ENCODE measurements around the gene CSF2. TPM values are rescaled to one million over a fixed set of nuclear protein-coding genes. Genes with fewer than 3 reads are reported as not detected.
"Not testable (repeated sequence)": the region's sequence is repeated elsewhere in the genome, so short reads cannot be mapped to it uniquely, and the experiment has no call there.

CSF2 gene
- polyA plus RNA-seq, 1 donor, result not detected

DNA sequence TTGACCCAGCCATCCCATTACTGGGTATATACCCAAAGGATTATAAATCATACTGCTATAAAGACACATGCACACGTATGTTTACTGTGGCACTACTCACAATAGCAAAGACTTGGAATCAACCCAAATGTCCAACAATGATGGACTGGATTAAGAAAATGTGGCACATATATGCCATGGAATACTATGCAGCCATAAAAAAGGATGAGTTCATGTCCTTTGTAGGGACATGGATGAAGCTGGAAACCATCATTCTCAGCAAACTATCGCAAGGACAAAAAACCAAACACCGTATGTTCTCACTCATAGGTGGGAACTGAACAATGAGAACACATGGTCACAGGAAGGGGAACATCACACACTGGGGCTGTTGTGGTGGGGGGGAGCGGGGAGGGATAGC, 35.4 kb downstream of the CSF2 start:
- DNase-seq (ENCODE audit: low read depth), result not testable (repeated sequence)

DNA sequence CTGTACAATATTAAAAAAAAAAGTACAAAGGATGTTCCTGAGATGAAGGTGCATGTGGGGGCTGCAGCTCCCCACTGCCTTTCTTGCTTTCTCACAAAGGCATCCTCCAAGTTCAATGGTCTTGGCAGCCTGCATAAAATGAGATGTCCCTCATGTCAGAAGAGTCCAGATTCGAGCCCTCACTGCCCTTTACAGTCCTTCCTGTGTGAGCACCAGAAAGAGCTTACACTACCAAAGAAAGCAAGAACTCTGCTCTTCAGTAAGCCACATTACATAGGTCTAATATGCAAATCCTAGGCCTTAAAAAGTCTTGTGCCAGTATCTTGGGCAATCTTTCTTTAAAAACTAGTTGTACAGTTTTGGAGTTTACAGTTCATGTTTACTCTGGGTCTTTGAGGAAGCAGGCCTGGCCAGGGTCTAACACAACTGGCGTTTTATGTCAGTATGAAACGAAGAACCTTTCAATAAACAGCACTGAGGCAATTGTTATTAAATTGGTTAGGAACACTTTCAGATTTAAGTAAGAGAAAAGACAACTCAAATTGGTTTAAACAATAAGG, 36.0 kb downstream of the CSF2 start:
- no peak for DNase-seq (ENCODE audit: low read depth)

DNA sequence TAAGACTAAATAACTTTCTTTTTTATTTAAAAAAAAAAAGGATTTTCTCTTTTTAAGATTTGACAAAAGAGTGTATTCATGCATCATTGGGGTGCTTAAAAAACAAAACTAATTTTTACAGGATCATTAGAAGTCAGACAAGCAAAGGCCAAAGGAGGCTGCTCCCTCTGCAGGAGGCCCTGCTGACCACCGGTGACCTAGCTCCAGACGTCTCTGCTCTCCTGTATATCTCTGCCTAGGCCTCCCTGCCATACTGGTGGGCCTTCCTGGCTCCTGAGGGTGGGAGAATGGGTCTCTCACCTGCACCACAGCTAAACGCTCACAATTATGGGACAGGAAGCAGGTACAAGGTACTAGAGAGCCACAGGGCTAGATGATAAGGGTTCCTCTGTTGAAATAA, 36.6 kb downstream of the CSF2 start:
- DNase-seq (ENCODE audit: low read depth), result no peak

DNA sequence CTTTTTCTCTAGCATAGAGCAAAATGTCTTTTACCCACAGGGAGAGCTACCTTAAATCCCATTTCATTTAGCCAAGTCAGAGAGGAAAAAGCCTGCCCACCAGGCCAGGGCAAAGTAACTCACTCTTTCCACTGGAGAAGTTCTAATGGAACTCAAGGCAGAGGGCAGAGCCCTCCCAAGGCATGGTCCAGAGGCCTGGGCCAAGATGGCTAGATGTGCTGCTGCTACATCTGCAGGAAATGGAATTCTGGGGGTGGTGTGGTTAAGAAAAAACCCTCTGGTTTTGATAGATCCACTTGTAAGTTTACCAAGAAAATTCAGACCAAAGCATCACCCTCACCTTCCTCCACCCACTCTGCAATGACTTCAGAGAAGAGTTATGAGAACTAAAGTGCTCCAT, 37.3 kb downstream of the CSF2 start:
- no peak for DNase-seq (ENCODE audit: low read depth)

DNA sequence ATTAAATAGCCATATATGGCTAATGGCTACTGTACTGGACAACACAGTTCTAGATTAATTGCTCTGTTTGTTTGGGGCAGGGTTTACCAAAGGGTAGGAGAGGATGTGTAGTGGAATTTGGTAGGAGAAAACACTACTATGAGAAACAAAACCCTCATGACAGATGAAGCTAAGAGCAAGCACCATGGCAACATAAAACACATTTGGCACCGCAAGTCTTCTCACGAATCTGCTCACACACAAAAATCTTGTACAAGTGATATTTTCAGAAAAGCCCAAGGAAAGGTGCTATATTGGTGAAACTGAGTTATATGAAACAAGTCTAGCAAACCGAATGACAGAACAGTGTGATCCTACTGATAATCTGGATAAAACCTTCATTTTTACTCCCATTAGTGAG, 38.5 kb downstream of the CSF2 start:
- no peak for DNase-seq (ENCODE audit: low read depth)

DNA sequence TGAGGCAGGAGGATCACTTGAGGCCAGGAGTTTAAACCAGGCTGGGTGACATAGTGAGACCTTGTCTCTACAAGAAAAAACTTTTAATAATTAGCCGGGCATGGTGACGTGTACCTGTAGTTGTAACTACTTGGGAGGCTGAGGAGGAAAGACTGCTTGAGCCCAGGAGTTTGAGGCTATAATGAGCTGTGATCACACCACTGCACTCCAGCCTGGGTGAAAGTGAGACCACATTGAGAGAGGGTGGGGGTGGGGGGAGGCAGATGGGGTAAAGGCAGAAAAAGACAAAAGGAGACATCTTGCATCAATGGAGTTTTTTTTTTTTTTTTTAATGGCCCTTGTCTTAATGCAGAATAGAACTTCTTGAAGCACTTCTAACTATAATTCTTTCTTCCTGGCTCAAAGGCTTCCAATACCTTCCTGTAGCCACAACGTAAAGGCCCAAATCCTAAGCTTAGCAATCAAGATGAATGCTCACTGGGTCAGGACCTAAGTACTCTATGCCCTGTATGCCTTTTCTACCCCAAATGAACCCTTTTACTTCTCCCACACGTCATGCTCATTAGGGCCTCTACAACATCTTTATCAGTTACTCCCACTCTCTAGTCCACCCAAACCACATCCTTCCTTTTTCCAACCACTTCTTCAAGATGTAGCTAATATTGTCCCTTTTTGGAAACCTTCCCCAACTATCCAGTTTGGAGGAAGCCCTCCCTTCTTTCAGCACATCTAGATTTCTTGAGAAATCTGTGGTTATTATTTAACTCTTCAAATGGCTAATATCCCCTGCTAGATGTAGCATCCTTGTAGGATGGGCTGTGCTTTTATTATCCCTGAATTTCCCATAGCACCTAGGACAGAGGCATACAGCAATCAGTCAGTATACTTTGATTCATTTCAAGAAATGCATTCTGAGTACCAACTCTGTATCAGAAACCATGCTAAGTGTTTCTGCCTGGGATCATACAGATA, 40.8 kb downstream of the CSF2 start:
- no peak for DNase-seq (ENCODE audit: low read depth)

DNA sequence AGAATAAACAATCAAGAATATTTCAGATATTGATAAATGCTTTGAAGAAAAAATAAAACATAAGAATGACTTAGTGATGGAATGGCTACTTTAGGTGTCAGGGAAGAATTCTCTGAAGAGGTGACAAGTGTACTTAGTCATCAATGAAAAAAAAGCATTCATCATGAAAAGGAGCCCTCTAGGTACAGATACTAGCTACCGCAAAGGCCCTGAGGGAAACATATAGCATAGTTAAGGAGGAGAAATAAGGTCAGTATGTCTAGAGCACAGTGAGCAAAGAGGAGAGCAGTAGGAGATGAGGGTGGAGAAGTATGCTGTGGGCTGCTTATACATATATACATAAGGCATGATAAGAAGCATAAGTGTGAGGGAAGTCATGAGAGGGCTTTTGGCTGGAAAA, 41.8 kb downstream of the CSF2 start:
- no peak for DNase-seq (ENCODE audit: low read depth)

DNA sequence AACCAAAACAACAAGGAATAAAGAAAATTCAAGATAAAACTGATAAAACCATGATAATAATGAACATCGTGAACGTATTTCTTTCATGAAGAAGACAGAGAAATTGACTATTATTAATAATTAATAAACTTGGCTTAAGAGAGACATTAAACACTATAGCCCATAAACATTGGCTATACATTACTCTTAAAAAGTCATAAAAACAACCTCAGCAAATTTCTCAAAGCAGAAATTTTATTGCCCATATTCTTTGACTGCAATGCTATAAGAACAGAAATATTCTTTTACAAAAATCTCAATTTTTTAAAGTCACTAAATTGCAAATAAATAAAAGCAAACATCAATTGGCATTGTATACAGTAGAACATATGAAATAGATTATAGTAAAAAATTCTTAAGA, 42.5 kb downstream of the CSF2 start:
- DNase-seq (ENCODE audit: low read depth), result no peak

DNA sequence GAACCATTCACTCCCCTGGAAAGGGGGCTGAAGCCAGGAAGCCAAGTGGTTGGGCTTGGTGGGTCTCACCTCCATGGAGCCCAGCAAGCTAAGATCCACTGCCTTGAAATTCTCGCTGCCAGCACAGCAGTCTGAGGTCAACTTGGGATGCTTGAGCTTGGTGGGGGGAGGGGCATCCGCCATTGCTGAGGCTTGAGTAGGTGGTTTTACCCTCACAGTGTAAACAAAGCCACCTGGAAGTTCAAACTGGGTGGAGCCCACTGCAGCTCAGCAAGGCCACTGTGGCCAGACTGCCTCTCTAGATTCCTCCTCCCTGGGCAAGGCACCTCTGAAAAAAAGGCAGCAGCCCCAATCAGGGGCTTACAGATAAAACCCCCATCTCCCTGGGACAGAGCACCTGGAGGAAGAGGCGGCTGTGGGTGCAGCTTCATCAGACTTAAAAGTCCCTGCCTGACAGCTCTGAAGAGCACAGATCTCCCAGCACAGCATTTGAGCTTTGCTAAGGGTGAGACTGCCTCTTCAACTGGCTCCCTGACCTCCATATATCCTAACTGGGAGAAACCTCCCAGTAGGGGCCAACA, 43.4 kb downstream of the CSF2 start:
- DNase-seq (ENCODE audit: low read depth), result not testable (repeated sequence)

DNA sequence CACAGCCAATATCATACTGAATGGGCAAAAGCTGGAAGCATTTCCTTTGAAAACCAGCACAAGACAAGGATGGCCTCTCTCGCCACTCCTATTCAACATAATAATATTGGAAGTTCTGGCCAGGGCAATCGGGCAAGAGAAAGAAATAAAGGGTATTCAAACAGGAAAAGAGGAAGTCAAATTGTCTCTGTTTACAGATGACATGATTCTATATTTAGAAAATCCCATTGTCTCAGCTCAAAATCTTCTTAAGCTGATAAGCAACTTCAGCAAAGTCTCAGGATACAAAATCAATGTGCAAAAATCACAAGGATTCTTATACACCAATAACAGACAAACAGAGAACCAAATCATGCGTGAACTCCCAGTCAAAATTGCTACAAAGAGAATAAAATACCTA, 47.1 kb downstream of the CSF2 start:
- not testable (repeated sequence) for DNase-seq (ENCODE audit: low read depth)

DNA sequence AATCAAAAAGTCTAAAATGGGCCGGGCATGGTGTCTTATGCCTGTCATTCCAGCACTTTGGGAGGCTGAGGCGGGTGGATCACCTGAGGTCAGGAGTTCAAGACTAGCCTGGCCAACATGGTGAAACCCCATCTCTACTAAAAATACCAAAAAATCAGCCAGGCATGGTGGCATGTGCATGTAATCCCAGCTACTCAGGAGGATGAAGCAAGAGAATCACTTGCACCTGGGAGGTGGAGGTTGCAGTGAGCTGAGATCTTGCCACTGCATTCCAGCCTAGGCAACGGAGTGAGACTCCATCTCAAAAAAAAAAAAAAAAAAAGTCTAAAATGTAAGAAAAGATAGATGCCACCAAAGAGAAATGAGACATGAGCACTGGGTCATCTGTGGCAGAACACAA, 49.4 kb downstream of the CSF2 start:
- DNase-seq (ENCODE audit: low read depth), result not testable (repeated sequence)

DNA sequence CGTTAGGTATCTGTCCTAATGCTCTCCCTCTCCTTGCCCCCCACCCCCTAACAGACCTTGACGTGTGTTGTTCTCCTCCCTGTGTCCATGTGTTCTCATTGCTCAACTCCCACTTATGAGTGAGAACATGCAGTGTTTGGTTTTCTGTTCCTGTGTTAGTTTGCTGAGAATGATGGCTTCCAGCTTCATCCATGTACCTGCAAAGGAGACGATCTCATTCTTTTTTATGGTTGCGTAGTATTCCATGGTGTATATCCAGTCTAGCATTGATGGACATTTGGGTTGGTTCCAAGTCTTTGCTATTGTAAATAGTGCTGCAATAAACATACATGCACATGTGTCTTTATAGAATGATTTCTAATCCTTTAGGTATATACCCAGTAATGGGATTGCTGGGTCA, 50.0 kb downstream of the CSF2 start:
- DNase-seq (ENCODE audit: low read depth), result not testable (repeated sequence)

Other genes starting within 250 kb of the CSF2 start
- not detected for gene MEIKIN, start 128.1 kb upstream of the CSF2 start, polyA plus RNA-seq (ENCODE audit: insufficient read length)
- gene ACSL6, start 62.1 kb upstream of the CSF2 start, polyA plus RNA-seq (ENCODE audit: insufficient read length), result 0.78 TPM
- not detected for gene IL3, start 13.1 kb upstream of the CSF2 start, polyA plus RNA-seq (ENCODE audit: insufficient read length)
- 57.8 TPM for gene P4HA2, start 154.1 kb downstream of the CSF2 start, polyA plus RNA-seq (ENCODE audit: insufficient read length)
- 66.2 TPM for gene PDLIM4, start 183.9 kb downstream of the CSF2 start, polyA plus RNA-seq (ENCODE audit: insufficient read length)
- gene SLC22A4, start 220.6 kb downstream of the CSF2 start, polyA plus RNA-seq (ENCODE audit: insufficient read length), result 4.0 TPM